HG02870 (cell line): ENCODE data around the gene SEZ6.

Source experiments
- ATAC-seq: cut with Tn5 transposase; IDR thresholded peaks from one replicate; pipeline ENCODE4 v1.9.1; 2021; ENCODE audit warnings: mild to moderate bottlenecking, moderate library complexity; ENCODE audit not compliant: unreplicated experiment

Gene SEZ6

DNA sequence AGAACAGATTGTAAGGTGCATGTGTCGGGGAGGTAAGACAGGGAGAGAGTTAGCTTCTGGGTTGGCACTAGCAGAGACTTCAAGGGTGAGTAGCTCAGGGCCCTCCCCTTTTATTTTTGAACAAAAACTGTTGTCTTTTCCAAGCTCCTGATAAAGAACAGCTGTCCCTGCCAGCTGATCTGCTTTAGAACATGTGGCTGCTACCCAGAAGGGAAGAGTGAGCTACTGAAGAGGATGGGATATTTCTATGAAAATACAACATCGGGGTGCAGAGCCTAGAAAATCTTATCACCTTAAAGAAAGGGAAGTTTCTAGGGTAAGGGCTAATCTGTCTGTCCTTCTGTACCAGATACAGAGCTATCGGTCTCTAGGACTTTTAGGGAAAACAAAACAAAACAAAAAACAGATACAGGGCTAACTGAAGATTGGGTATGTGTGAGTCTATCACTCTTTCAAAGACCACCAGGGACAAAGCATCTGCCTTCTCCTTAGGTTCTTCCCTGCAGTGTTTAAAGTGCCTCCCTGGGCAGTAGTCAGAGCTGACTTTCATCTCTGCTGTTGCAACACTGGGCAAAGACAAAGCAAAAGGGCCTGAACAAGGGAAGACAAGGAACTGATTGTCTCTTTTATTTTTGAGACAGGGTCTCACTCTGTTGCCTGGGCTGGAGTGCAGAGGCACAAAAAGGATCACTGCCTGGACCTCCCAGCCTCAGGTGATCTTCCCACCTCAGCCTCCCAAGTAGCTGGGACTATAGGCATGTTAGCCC, 97.9 kb downstream of the SEZ6 start:
- no peak for ATAC-seq

GRCh38 chr17:28906706-28907438, 99.0 kb downstream of the SEZ6 start:
- no peak for ATAC-seq

GRCh38 chr17:28906276-28906675, 99.6 kb downstream of the SEZ6 start:
- ATAC-seq, result no peak
